Tibial artery (tissue), 4 donors: Measurements from ENCODE around the gene SYNJ2.

ENCODE experiments used
- DNase-seq, 2 donors: peaks; one replicate each; pipeline ENCODE4 v3.0.0-alpha.2; 2019
- H3K27ac ChIP-seq, 2 donors: fragments of 200-600 bp; sonication (generic) in 1 of 2; 1 replicate in 1 of 2; 2 replicates in 1 of 2; pipeline ENCODE4 v1.5.1; 2018 to 2019; ENCODE audit warnings: mild to moderate bottlenecking in 1 of 2
- H3K27me3 ChIP-seq, 2 donors: fragments of 200-600 bp; sonication (generic) in 1 of 2; one replicate each; pipeline versions ENCODE4 v1.5.1 to v1.6.0; 2016 to 2019
- H3K36me3 ChIP-seq, 3 donors: fragments of 200-600 bp; sonication (generic) in 2 of 3; one replicate each; pipeline ENCODE4 v1.5.1; 2016 to 2019; ENCODE audit warnings: mild to moderate bottlenecking in 2 of 3
- H3K4me1 ChIP-seq, 4 donors: fragments of 200-600 bp; sonication (generic) in 2 of 4; 1 replicate in 3 of 4; 2 replicates in 1 of 4; pipeline ENCODE4 v1.5.1; 2016 to 2019
- H3K4me3 ChIP-seq, 2 donors: fragments of 200-600 bp; sonication (generic) in 1 of 2; 1 replicate in 1 of 2; 2 replicates in 1 of 2; pipeline ENCODE4 v1.5.1; 2018 to 2019; ENCODE audit warnings: mild to moderate bottlenecking in 2 of 2
- H3K9me3 ChIP-seq, 3 donors: fragments of 200-600 bp; sonication (generic) in 1 of 3; one replicate each; pipeline ENCODE4 v1.5.1; 2016 to 2019
- intact Hi-C: fragments of 100-400 bp; cut with DNase I; formaldehyde crosslinking; loops from one replicate; pipeline ENCODE4 v1.15.0; 2023; ENCODE audit warnings: low total_unique reads
- TF ChIP-seq, protein P1 (sequence below), 2 experiments: fragments of 200-600 bp in 1 of 2; fragments of 450-650 bp in 1 of 2; IDR thresholded peaks; one replicate each; pipeline ENCODE4 v1.5.1; 2017 to 2019; ENCODE audit warnings: antibody characterized with exemption in 2 of 2, mild to moderate bottlenecking in 1 of 2, moderate library complexity in 1 of 2

SYNJ2 gene

DNA sequence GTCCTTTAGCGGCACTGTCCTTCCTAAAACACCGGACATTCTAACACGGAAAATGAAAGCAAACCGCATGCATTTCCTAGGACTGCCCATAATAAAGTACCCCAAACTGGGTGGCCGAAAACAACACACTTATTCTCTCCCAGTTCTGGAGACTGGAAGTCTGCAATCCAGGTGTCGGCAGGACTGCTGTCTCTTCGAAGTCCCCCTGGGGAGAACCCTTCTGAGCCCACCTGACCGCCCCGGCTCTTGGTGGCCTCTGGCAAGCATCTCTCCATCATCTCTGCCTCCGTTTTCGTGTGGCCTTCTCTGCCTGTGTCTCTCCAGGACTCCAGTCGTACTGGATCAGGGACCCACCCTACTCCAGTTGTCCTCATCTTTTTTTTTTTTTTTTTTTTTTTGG, 55.4 kb downstream of the SYNJ2 start:
- H3K27ac ChIP-seq = no peak overlapping the region
- H3K9me3 ChIP-seq = no peaks in the 10 kb centered on the region
- no peak for DNase-seq
- H3K27me3 ChIP-seq = no peaks in the 10 kb centered on the region
- TF ChIP-seq, protein P1, sequence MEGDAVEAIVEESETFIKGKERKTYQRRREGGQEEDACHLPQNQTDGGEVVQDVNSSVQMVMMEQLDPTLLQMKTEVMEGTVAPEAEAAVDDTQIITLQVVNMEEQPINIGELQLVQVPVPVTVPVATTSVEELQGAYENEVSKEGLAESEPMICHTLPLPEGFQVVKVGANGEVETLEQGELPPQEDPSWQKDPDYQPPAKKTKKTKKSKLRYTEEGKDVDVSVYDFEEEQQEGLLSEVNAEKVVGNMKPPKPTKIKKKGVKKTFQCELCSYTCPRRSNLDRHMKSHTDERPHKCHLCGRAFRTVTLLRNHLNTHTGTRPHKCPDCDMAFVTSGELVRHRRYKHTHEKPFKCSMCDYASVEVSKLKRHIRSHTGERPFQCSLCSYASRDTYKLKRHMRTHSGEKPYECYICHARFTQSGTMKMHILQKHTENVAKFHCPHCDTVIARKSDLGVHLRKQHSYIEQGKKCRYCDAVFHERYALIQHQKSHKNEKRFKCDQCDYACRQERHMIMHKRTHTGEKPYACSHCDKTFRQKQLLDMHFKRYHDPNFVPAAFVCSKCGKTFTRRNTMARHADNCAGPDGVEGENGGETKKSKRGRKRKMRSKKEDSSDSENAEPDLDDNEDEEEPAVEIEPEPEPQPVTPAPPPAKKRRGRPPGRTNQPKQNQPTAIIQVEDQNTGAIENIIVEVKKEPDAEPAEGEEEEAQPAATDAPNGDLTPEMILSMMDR (IDR thresholded peaks at IDR 0.05) = no peak
- H3K4me3 ChIP-seq = no peak overlapping the region
- peaks cover 17 to 67% (median 54%) of the 10 kb centered on the region in 4 donors for H3K4me1 ChIP-seq
- peaks cover 5 to 21% (median 6%) of the 10 kb centered on the region in 3 donors for H3K36me3 ChIP-seq
- intact Hi-C loops = no loop called here

DNA sequence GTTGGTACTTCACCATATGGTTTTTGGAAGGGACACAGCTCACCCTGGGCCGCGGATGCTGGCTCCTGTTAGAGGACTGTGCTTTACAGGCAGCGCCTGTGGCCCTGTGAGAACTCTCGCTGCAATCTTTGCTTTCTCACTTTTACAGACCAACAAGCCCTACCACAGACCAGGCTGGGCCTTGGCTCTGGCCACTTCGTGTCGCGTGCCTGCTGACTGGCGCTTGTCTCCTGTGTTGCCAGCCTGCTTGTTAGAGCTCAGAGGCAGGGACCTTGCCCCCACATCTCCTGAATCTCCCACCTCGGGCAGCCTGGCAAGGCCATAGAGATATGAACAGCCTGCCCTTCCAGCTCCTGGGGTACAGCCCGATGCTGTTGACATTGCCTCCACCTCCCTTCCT, 56.1 kb downstream of the SYNJ2 start:
- Histone ChIP-seq H3K9me3 (no peaks in the 10 kb centered on the region), H3K4me3 (no peak overlapping the region), H3K36me3 (peaks cover 5 to 21% (median 6%) of the 10 kb centered on the region in 3 donors), H3K4me1 (peaks cover 17 to 67% (median 55%) of the 10 kb centered on the region in 4 donors), H3K27me3 (no peaks in the 10 kb centered on the region), H3K27ac (peak overlapping the region; percentile 95 to 96)
- TF ChIP-seq, protein P1 (IDR thresholded peaks at IDR 0.05) = no peak
- DNase-seq = peak; percentile 19 to 70
- intact Hi-C loops = no loop called here

- Histone ChIP-seq H3K27ac (peak overlapping the region; percentile 95 to 96), H3K4me1 (peaks cover 21 to 67% (median 57%) of the 10 kb centered on the region in 4 donors), H3K9me3 (no peaks in the 10 kb centered on the region), H3K27me3 (no peaks in the 10 kb centered on the region), H3K36me3 (peaks cover 5 to 15% (median 6%) of the 10 kb centered on the region in 3 donors), H3K4me3 (no peak overlapping the region)
- TF ChIP-seq, protein P1 (IDR thresholded peaks at IDR 0.05) = no peak
- DNase-seq = peak; percentile 17 to 68
- intact Hi-C loops = no loop called here
These were observed 56.9 kb downstream of the SYNJ2 start for GRCh38 chr6:158038291-158039177.

GRCh38 chr6:158039178-158039557, 57.5 kb downstream of the SYNJ2 start:
- Histone ChIP-seq H3K36me3 (peaks cover 5 to 12% (median 6%) of the 10 kb centered on the region in 3 donors), H3K27ac (peak overlapping the region; percentile 95 to 96), H3K4me1 (peaks cover 21 to 67% (median 59%) of the 10 kb centered on the region in 4 donors), H3K4me3 (no peak overlapping the region), H3K9me3 (no peaks in the 10 kb centered on the region), H3K27me3 (no peaks in the 10 kb centered on the region)
- intact Hi-C loops = no loop called here
- TF ChIP-seq, protein P1 (IDR thresholded peaks at IDR 0.05) = no peak
- DNase-seq = peak; percentile 18 to 60

GRCh38 chr6:158039571-158040050, 57.9 kb downstream of the SYNJ2 start:
- intact Hi-C loops = no loop called here
- Histone ChIP-seq H3K4me3 (no peak overlapping the region), H3K36me3 (peaks cover 5 to 12% (median 6%) of the 10 kb centered on the region in 3 donors), H3K4me1 (peaks cover 21 to 68% (median 62%) of the 10 kb centered on the region in 4 donors), H3K9me3 (no peaks in the 10 kb centered on the region), H3K27me3 (no peaks in the 10 kb centered on the region), H3K27ac (peak overlapping the region; percentile 95 to 96)
- TF ChIP-seq, protein P1 (IDR thresholded peaks at IDR 0.05) = no peak
- peak; percentile 58 to 84 for DNase-seq
